MM.1S (cell line): ENCODE results near the gene LRRC8E.

ENCODE experiments used
- DNase-seq: peaks from one replicate; pipeline ENCODE4 v3.0.0-alpha.2; 2015
- H2AFZ ChIP-seq: fragments of 300-600 bp; sonication (generic); 2 replicates; pipeline ENCODE4 v1.6.0; 2016; ENCODE audit warnings: antibody characterized with exemption, low read length
- H3F3A ChIP-seq: fragments of 300-600 bp; sonication (generic); 2 replicates; pipeline ENCODE4 v1.6.1; 2016; ENCODE audit warnings: mild to moderate bottlenecking, antibody characterized with exemption, low read length, moderate library complexity, mixed read lengths; ENCODE audit not compliant: insufficient read depth
- H3K27ac ChIP-seq: fragments of 300-600 bp; sonication (generic); 2 replicates; pipeline ENCODE4 v1.5.1; 2016; ENCODE audit warnings: mild to moderate bottlenecking, low read length
- H3K27me3 ChIP-seq: fragments of 300-600 bp; sonication (generic); replicated peaks from 2 replicates; pipeline ENCODE4 v1.6.0; 2016; ENCODE audit warnings: low read length; ENCODE audit not compliant: insufficient read depth
- H3K36me3 ChIP-seq: fragments of 300-600 bp; sonication (generic); replicated peaks from 2 replicates; pipeline ENCODE4 v1.6.1; 2016; ENCODE audit warnings: mild to moderate bottlenecking, low read length, mixed read lengths; ENCODE audit not compliant: insufficient read depth
- H3K4me1 ChIP-seq: fragments of 300-600 bp; sonication (generic); 2 replicates; pipeline ENCODE4 v1.6.1; 2016; ENCODE audit warnings: low read length, mixed read lengths
- H3K4me2 ChIP-seq: fragments of 300-600 bp; sonication (generic); 2 replicates; pipeline ENCODE4 v1.6.0; 2016; ENCODE audit warnings: low read depth, low read length
- H3K4me3 ChIP-seq: fragments of 300-600 bp; sonication (generic); 2 replicates; pipeline ENCODE4 v1.5.1; 2016; ENCODE audit warnings: low read length, mixed read lengths
- H3K79me2 ChIP-seq: fragments of 300-600 bp; sonication (generic); 2 replicates; pipeline ENCODE4 v1.6.1; 2016; ENCODE audit warnings: mixed run types, low read length, mixed read lengths
- H3K9ac ChIP-seq: fragments of 300-600 bp; sonication (generic); 2 replicates; pipeline ENCODE4 v1.6.1; 2016; ENCODE audit warnings: low read length, mixed read lengths
- H3K9me2 ChIP-seq: fragments of 300-600 bp; sonication (generic); replicated peaks from 2 replicates; pipeline ENCODE4 v1.6.1; 2016; ENCODE audit warnings: mild to moderate bottlenecking, low read length, mixed read lengths; ENCODE audit not compliant: insufficient read depth
- H3K9me3 ChIP-seq: fragments of 300-600 bp; sonication (generic); replicated peaks from 2 replicates; pipeline ENCODE4 v1.6.1; 2016; ENCODE audit warnings: mild to moderate bottlenecking, low read length, mixed read lengths; ENCODE audit not compliant: insufficient read depth
- H4K20me1 ChIP-seq: fragments of 300-600 bp; sonication (generic); 2 replicates; pipeline ENCODE4 v1.6.1; 2016; ENCODE audit warnings: mild to moderate bottlenecking, low read length, moderate library complexity, mixed read lengths; ENCODE audit not compliant: insufficient read depth
- CTCF ChIP-seq: fragments of 300-600 bp; sonication (generic); IDR thresholded peaks from 2 replicates; pipeline ENCODE4 v1.5.1; 2016; ENCODE audit warnings: antibody characterized with exemption, low read length, mixed read lengths
- EZH2 ChIP-seq: fragments of 300-600 bp; sonication (generic); optimal IDR thresholded peaks from 2 replicates; pipeline ENCODE3; 2017; ENCODE audit warnings: low read depth, mild to moderate bottlenecking, antibody characterized with exemption, low read length, mixed read lengths
- EZH2phosphoT487 ChIP-seq: fragments of 300-600 bp; sonication (generic); IDR thresholded peaks from 2 replicates; pipeline ENCODE4 v1.6.1; 2018; ENCODE audit warnings: antibody characterized with exemption, low read length

LRRC8E gene

DNA sequence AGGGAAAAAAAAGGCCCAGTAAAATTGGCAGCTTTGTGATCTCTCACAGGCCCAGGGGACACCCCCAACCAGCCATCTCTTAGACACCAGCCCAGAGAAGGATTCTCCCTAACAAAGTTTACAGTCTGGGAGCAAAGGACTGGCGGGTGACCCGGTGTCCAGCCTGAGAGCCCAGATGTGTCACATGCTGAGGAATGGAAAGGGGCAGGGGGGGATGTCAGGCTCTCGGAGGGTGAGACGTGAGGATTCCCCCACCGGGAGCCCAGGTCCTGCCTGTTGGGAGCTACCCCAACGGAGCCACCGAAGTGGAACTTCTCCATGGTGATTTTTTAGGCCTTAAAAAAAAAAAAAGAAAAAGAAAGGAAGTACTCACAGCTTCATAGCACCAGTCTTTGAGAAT, 42.5 kb downstream of the LRRC8E start:
- TF ChIP-seq CTCF (no peak), EZH2 (no peak), EZH2phosphoT487 (no peak)
- Histone ChIP-seq H4K20me1 (peaks cover 9% of the 10 kb centered on the region; the same call in 1 of the 2 replicates), H3K9ac (no peak overlapping the region), H3K27ac (no peak overlapping the region), H3K9me2 (no peaks in the 10 kb centered on the region), H3K36me3 (peaks cover 22% of the 10 kb centered on the region), H3K79me2 (peaks cover 6% of the 10 kb centered on the region), H3K27me3 (no peaks in the 10 kb centered on the region), H3F3A (peaks cover 10% of the 10 kb centered on the region), H3K4me1 (no peaks in the 10 kb centered on the region), H3K4me2 (no peak overlapping the region), H3K4me3 (no peak overlapping the region), H2AFZ (no peak overlapping the region), H3K9me3 (no peaks in the 10 kb centered on the region)
- no peak for DNase-seq

- no peak for TF ChIP-seq EZH2
- TF ChIP-seq EZH2phosphoT487, result no peak
- TF ChIP-seq CTCF, result no peak
- Histone ChIP-seq H3K4me3 (no peak overlapping the region), H4K20me1 (peaks cover 6% of the 10 kb centered on the region; the same call in 1 of the 2 replicates), H3K9me3 (no peaks in the 10 kb centered on the region), H3K79me2 (peaks cover 11% of the 10 kb centered on the region), H3K4me2 (no peak overlapping the region), H3K9me2 (no peaks in the 10 kb centered on the region), H3K27ac (no peak overlapping the region), H3K27me3 (no peaks in the 10 kb centered on the region), H3F3A (peaks cover 8% of the 10 kb centered on the region), H2AFZ (no peak overlapping the region), H3K4me1 (no peaks in the 10 kb centered on the region), H3K9ac (no peak overlapping the region), H3K36me3 (peaks cover 24% of the 10 kb centered on the region)
- DNase-seq, result no peak
Measured at GRCh38 chr19:7931221-7932061, 43.1 kb downstream of the LRRC8E start.

DNA sequence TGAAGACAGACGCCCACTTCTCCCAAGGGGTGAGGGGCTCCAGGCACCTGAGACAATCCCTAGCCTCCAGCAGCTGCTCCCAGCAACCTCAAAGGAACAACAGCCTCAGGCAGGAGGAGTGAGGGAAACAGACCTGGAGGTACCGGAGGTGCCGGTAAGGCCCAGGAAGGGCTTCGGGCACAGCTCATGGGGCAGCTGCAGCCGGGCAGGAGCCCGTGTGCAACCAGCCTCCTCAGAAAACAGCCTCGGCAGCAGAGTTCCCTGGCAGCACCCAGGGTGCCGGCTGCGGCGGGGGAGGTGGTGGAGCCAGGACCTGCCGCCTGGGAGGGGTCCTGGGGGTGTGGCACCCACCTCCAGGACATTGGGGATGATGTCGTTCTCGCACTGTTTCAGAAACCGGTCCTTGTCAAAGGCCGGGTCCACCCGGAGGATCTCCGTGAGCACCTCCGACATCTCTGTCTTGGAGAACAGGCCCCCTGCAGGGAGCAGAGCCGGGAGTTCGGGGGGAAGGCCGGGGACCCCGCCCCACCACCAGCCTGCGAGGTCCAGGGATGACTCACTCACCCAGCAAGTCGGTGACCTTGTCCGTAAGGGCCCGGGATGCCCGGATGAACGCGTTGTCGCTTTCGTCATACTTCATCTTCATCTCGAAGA, 44.1 kb downstream of the LRRC8E start:
- H3K79me2 ChIP-seq, result peaks cover 19% of the 10 kb centered on the region
- H3K36me3 ChIP-seq, result peaks cover 26% of the 10 kb centered on the region
- H3K4me1 ChIP-seq, result no peaks in the 10 kb centered on the region
- no peak for DNase-seq
- H3K9me3 ChIP-seq, result no peaks in the 10 kb centered on the region
- no peak overlapping the region for H3K9ac ChIP-seq
- TF ChIP-seq CTCF (no peak), EZH2 (no peak), EZH2phosphoT487 (no peak)
- H3K4me2 ChIP-seq, result no peak overlapping the region
- H2AFZ ChIP-seq, result no peak overlapping the region
- H3K27me3 ChIP-seq, result no peaks in the 10 kb centered on the region
- H3F3A ChIP-seq, result peaks cover 2% of the 10 kb centered on the region
- no peak overlapping the region for H3K27ac ChIP-seq
- no peaks in the 10 kb centered on the region for H3K9me2 ChIP-seq
- 0 out of 2 replicates have a peak, but pooled peaks cover 4% of the 10 kb centered on the region for H4K20me1 ChIP-seq
- no peak overlapping the region for H3K4me3 ChIP-seq
